Mesothelial cell of epicardium (in vitro differentiated cells): ENCODE data around the gene PSMA6. TPM values are rescaled to one million over a fixed set of nuclear protein-coding genes. Genes with fewer than 3 reads are reported as not detected.
"Not testable (repeated sequence)": the region's sequence is repeated elsewhere in the genome, so short reads cannot be mapped to it uniquely, and the experiment has no call there.

Source experiments
- DNase-seq, 2 experiments: peaks; one replicate each; pipeline ENCODE4 v3.0.0; 2021; ENCODE audit warnings: low spot score in 2 of 2; ENCODE audit not compliant: unreplicated experiment in 2 of 2
- H3K27ac Mint-ChIP-seq: 2 replicates; pipeline ENCODE4 v1.8.0; 2021; ENCODE audit warnings: mixed read lengths
- H3K27me3 Mint-ChIP-seq: 2 replicates; pipeline ENCODE4 v1.8.0; 2021; ENCODE audit warnings: low read depth, mixed read lengths
- H3K36me3 Mint-ChIP-seq: 2 replicates; pipeline ENCODE4 v1.8.0; 2021; ENCODE audit warnings: mixed read lengths
- H3K4me1 Mint-ChIP-seq: 2 replicates; pipeline ENCODE4 v1.8.0; 2021; ENCODE audit warnings: mixed read lengths
- H3K4me3 Mint-ChIP-seq: 2 replicates; pipeline ENCODE4 v1.8.0; 2021; ENCODE audit warnings: mild to moderate bottlenecking, moderate library complexity, mixed read lengths
- H3K9me3 Mint-ChIP-seq: 2 replicates; pipeline ENCODE4 v1.8.0; 2021; ENCODE audit warnings: mixed read lengths
- total RNA-seq: library from RNA; stranded (reverse); gene quantifications from 3 replicates; pipeline ENCODE4 v1.2.1, GENCODE V29; 2021
- TF ChIP-seq, protein P1 (sequence below): fragments of 200-600 bp; sonication (generic); IDR thresholded peaks from one replicate; pipeline ENCODE4 v1.5.0; 2021; ENCODE audit warnings: antibody characterized with exemption; ENCODE audit not compliant: unreplicated experiment

Gene PSMA6
- total RNA-seq, 1 donor from 2014 or later, result 156 TPM

DNA sequence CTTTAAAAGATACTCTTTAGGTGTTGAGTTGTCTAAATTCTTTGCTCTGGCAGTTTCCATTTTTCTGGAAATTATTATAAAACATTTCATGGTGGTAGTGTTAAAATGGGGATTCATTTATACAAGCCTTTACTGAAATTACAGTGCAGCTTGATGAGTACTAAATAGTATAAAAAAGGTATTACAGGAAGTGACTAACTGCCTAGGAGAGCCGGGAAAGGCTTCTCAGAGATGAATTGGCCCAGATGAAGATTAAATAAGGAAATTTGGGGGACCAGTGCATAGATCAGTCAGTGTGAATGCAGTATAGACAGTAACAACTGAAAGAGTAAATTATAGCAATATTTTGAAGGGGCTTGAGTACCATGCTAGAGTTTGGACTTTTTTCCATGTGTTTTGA, 7.5 kb downstream of the PSMA6 start:
- TF ChIP-seq, protein P1, sequence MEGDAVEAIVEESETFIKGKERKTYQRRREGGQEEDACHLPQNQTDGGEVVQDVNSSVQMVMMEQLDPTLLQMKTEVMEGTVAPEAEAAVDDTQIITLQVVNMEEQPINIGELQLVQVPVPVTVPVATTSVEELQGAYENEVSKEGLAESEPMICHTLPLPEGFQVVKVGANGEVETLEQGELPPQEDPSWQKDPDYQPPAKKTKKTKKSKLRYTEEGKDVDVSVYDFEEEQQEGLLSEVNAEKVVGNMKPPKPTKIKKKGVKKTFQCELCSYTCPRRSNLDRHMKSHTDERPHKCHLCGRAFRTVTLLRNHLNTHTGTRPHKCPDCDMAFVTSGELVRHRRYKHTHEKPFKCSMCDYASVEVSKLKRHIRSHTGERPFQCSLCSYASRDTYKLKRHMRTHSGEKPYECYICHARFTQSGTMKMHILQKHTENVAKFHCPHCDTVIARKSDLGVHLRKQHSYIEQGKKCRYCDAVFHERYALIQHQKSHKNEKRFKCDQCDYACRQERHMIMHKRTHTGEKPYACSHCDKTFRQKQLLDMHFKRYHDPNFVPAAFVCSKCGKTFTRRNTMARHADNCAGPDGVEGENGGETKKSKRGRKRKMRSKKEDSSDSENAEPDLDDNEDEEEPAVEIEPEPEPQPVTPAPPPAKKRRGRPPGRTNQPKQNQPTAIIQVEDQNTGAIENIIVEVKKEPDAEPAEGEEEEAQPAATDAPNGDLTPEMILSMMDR, result no peak
- H3K9me3 Mint-ChIP-seq, result peaks cover 13% of the 10 kb centered on the region
- peaks cover 18% of the 10 kb centered on the region for H3K4me1 Mint-ChIP-seq
- DNase-seq, result no peak
- H3K4me3 Mint-ChIP-seq, result no peak overlapping the region
- peak overlapping the region; percentile 31 for H3K27ac Mint-ChIP-seq
- H3K27me3 Mint-ChIP-seq, result no peaks in the 10 kb centered on the region
- H3K36me3 Mint-ChIP-seq, result peaks cover 18% of the 10 kb centered on the region

DNA sequence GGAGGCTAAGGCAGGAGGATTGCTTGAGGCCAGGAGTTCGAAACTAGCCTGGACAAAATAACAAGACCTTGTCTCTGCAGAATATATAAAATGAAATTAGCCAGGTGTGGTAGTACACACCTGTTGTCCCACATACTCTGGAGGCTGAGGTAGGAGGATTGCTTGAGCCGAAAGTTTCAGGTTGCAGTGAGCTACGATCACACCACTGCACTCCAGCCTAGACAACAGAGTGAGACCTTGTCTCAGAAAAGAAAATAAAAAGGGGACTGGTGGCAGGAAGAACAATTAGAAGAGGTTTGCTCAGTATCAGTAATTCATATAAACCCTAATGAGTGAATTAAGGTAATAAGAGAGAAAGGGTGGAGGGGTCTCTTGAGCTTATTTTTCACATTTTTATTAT, 8.0 kb downstream of the PSMA6 start:
- H3K9me3 Mint-ChIP-seq, result peaks cover 13% of the 10 kb centered on the region
- H3K4me1 Mint-ChIP-seq, result peaks cover 16% of the 10 kb centered on the region
- H3K36me3 Mint-ChIP-seq, result peaks cover 18% of the 10 kb centered on the region
- no peak overlapping the region for H3K4me3 Mint-ChIP-seq
- DNase-seq, result no peak
- H3K27ac Mint-ChIP-seq, result peak overlapping the region; percentile 55
- TF ChIP-seq, protein P1, result no peak
- H3K27me3 Mint-ChIP-seq, result no peaks in the 10 kb centered on the region

DNA sequence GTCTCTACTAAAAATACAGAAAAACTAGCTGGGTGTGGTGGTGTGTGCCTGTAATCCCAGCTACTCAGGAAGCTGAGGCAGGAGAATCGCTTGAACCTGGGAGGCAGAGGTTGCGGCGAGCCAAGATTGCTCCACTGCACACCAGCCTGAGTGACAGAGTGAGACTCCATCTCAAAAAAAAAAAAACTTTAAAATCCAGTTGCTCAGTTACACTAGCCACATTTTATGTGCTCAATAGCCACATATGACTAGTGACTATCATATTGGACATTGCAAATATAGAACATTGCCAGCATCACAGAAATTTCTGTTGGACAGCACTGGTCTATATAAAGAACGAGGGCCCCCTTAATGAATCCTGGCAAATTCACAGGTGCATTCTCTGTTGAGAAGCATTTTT, 9.2 kb downstream of the PSMA6 start:
- H3K4me1 Mint-ChIP-seq, result peaks cover 11% of the 10 kb centered on the region
- H3K4me3 Mint-ChIP-seq, H3K27me3 Mint-ChIP-seq, DNase-seq: not testable (repeated sequence)
- H3K9me3 Mint-ChIP-seq, result peaks cover 13% of the 10 kb centered on the region
- H3K36me3 Mint-ChIP-seq, result peaks cover 18% of the 10 kb centered on the region
- H3K27ac Mint-ChIP-seq, result peak overlapping the region; percentile 30

DNA sequence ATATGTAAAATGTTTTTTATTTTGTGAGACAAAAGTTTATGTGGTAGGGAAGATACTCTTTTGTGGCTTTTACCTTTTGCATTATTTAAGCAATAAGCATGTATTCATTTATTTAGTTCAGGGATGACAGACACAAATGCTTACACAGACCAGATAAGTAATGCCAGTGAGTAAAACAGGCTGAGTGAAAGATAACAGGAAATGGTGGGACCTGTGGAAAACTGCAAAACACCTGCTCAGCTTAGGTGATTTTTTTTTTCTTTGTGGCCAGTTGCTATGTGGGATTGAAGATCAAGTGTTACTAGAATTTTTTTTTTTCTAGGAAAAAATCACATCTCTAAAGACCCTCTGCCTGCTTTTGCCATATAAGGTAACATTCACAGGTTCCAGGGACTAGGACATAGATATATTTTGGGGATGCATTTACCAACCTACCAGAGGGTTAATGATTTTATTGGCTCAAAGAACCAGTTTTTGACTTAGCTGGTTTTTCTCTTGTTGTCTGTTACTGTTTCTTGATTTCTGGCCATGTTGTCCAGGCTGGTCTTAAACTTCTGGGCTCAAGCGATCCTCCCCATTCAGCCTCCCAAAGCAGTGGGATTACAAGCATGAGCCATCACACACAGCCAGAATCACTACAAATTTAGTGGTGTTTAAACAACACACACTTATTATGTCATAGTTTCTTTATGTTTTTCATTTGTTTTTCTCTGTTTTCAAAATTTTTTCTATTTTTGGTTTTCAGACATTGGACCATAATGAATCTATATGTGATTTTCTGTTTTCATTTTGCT, 9.8 kb downstream of the PSMA6 start:
- Mint-ChIP-seq H3K36me3 (peaks cover 18% of the 10 kb centered on the region), H3K4me1 (peaks cover 11% of the 10 kb centered on the region), H3K9me3 (peaks cover 13% of the 10 kb centered on the region), H3K4me3 (no peak overlapping the region), H3K27me3 (no peaks in the 10 kb centered on the region), H3K27ac (peak overlapping the region; percentile 30)
- DNase-seq, result no peak
- TF ChIP-seq, protein P1, result no peak

DNA sequence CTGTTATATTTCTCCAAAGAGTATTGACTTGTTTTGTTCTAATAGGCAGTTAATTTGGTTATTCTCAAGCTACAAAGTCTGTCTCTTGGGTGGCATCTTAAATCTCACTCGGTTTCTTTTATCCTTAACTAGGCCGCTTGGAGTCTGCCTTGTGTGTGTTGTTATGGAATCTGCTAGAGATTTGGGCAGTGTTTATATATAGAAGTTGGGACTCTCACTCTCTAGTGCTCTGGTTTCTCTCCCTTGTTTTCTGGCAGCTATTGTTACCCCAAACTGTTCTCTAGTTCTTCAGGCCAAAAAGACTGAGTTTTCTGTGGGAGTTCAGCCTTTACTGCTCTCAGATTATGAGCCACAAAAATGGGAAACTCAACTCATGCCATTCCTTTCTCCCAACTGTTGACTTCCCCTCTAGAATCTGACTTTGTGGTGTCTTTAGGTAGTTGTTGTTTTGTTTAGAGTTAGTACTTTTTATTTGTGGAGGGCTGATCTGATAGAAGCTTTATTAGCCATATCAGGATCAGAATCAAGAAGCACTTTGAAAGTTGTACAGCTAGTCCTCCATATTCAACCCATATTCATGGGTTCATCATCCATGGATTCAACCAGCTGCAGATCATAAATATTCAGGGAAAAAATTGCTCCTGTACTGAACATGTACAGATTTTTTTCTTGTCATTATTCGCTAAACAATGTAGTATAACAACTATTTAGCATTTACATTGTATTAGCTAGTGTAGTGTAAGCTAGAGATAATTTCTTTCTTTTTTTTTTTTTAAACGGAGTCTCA, 11.2 kb downstream of the PSMA6 start:
- H3K4me1 Mint-ChIP-seq, result peaks cover 11% of the 10 kb centered on the region
- peaks cover 13% of the 10 kb centered on the region for H3K9me3 Mint-ChIP-seq
- no peak overlapping the region for H3K4me3 Mint-ChIP-seq
- no peaks in the 10 kb centered on the region for H3K27me3 Mint-ChIP-seq
- H3K27ac Mint-ChIP-seq, result no peak overlapping the region
- DNase-seq, result no peak
- TF ChIP-seq, protein P1, result no peak
- H3K36me3 Mint-ChIP-seq, result peaks cover 16% of the 10 kb centered on the region
